Measurements from ENCODE around the gene ATP5IF1. TPM values are rescaled to one million over a fixed set of nuclear protein-coding genes. Genes with fewer than 3 reads are reported as not detected.

Gene ATP5IF1
- total and polyA plus RNA-seq, 2 of the 4 experiments (the other 2 are of a cell fraction) = 33.7 to 105 TPM

GRCh38 chr1:28239004-28239403 is 3.1 kb downstream of the ATP5IF1 start:
- Histone ChIP-seq H3K79me1 (ENCODE audit: low read depth in 1 of 2, low read length in 2 of 2) (peaks cover 16 to 25% of the 10 kb centered on the region in 2 experiments), H3K4me3 (ENCODE audit: insufficient read depth, low read depth, low read length) (no peak overlapping the region), H2BK5ac (ENCODE audit: low read depth, low read length, poor library complexity, severe bottlenecking) (peak overlapping the region; percentile 5), H3K9ac (ENCODE audit: low read depth, low read length) (no peak overlapping the region), H2AK9ac (replicated peaks; ENCODE audit: low read depth, low read length, poor library complexity) (no peak overlapping the region), H2BK15ac (ENCODE audit: low read depth, low read length) (no peak overlapping the region), H3K4me2 (ENCODE audit: low read depth, low read length) (no peak overlapping the region), H3K56ac (ENCODE audit: extremely low read depth, insufficient read depth, low read length) (no peak overlapping the region), H3K4ac (ENCODE audit: low read depth, low read length) (no peak overlapping the region), H4K20me1 (ENCODE audit: insufficient read depth, low read length) (0 out of 2 replicates have a peak, but pooled peaks cover 3% of the 10 kb centered on the region), H3K9me1 (ENCODE audit: insufficient read depth, low read length) (peaks cover 13% of the 10 kb centered on the region; the same call in 1 of the 2 replicates), H3K36me3 (ENCODE audit: control insufficient read depth, insufficient read depth, low read length) (peaks cover 2% of the 10 kb centered on the region), H2AK5ac (ENCODE audit: low read depth, low read length) (no peak overlapping the region), H2BK20ac (ENCODE audit: low read depth, low read length) (no peak overlapping the region), H3K14ac (replicated peaks; ENCODE audit: low read depth, low read length) (no peak overlapping the region), H3K27me3 (ENCODE audit: control insufficient read depth, insufficient read depth, low read length) (no peaks in the 10 kb centered on the region), H3K9me3 (ENCODE audit: control insufficient read depth, insufficient read depth, low read length) (no peaks in the 10 kb centered on the region), H3K18ac (ENCODE audit: low read depth, low read length) (no peak overlapping the region), H3K23ac (ENCODE audit: low read depth, low read length) (no peak overlapping the region), H4K91ac (ENCODE audit: insufficient read depth, low read depth, low read length) (no peak overlapping the region), H3K4me1 (ENCODE audit: control insufficient read depth, insufficient read depth, low read length) (peaks cover 2% of the 10 kb centered on the region), H3K27ac (ENCODE audit: insufficient read depth, low read length) (no peak overlapping the region), H4K5ac (ENCODE audit: low read depth, low read length) (no peak overlapping the region), H2AFZ (replicated peaks; ENCODE audit: low read length, poor library complexity) (no peak overlapping the region), H2BK120ac (ENCODE audit: low read depth, low read length) (no peak overlapping the region), H4K8ac (ENCODE audit: low read depth in 2 of 2, low read length in 2 of 2) (0 out of 4 replicates have a peak overlapping the region, but pooled peaks of 1 of the 2 experiments have one; percentile 3)
- ChIA-PET CTCF (interaction anchor here (0.7 kb wide), 2 partner anchors 9 to 218 kb away, joined by 3 read pairs; no protein-coding TSS in a partner anchor), POLR2A (ENCODE audit: unreplicated experiment) (interaction anchor here (0.7 kb wide), 1 partner anchor 99 kb away, joined by 17 read pairs; no protein-coding TSS in a partner anchor)
- dilution Hi-C loops (cut with HindIII; ENCODE audit: low sequenced_read_pairs, unreplicated experiment) (no loop called here), in situ Hi-C loops (cut with MboI; ENCODE audit: low sequenced_read_pairs) (no loop called here), intact Hi-C loops (cut with micrococcal nuclease) (no loop called here)
- no TSS peak for BruUV-seq (replicated peaks)
- ATAC-seq (ENCODE audit: low read depth) (no peak), DNase-seq (no peak)
- TF ChIP-seq RAD21 (IDR thresholded peaks at IDR 0.05; ENCODE audit: low read length) (no peak), SMC3 (IDR thresholded peaks at IDR 0.05; ENCODE audit: low read depth, low read length) (no peak), CTCF (conservative IDR thresholded peaks at IDR 0.05; ENCODE audit: low read depth, low read length) (no peak), ELK1 (IDR thresholded peaks at IDR 0.05; ENCODE audit: borderline replicate concordance, low read depth, low read length) (no peak), BHLHE40 (IDR thresholded peaks at IDR 0.05; ENCODE audit: low read depth, low read length) (no peak), CHD1 (IDR thresholded peaks at IDR 0.05; ENCODE audit: low read depth, low read length) (no peak), FOS (IDR thresholded peaks at IDR 0.05; ENCODE audit: low read depth, low read length) (no peak), CEBPB (IDR thresholded peaks at IDR 0.05; ENCODE audit: low read depth, low read length) (no peak), NFE2L2 (IDR thresholded peaks at IDR 0.05; ENCODE audit: low read depth, low read length) (no peak), MAZ (IDR thresholded peaks at IDR 0.05; ENCODE audit: borderline replicate concordance, low read depth, low read length) (no peak), RFX5 (IDR thresholded peaks at IDR 0.05; ENCODE audit: low read depth, low read length) (no peak), MXI1 (IDR thresholded peaks at IDR 0.05; ENCODE audit: borderline replicate concordance, low read depth, low read length) (no peak), RCOR1 (IDR thresholded peaks at IDR 0.05; ENCODE audit: insufficient replicate concordance, low read length) (no peak), POLR2A (IDR thresholded peaks at IDR 0.05; ENCODE audit: low read depth, low read length) (no peak), USF2 (IDR thresholded peaks at IDR 0.05; ENCODE audit: low read depth, low read length) (no peak), MAFK (IDR thresholded peaks at IDR 0.05; ENCODE audit: low read depth, low read length) (no peak)
- WGBS, 2 experiments (ENCODE audit: extremely low coverage in 2 of 2, insufficient read length in 1 of 2) = no CpG with 5 or more reads among the region's 2 CpGs

Data from IMR-90 (cell line).